ENCODE results near the gene ERG.

ERG gene

GRCh38 chr21:38503583-38503982 lies 5.3 kb upstream of the ERG start:
- DNase-seq (ENCODE audit: insufficient read length, low spot score) (no peak), FAIRE-seq (no peak)
- no peak for TF ChIP-seq SPI1 (IDR thresholded peaks at IDR 0.05; ENCODE audit: low read depth, low read length)
- no peak for TF ChIP-seq POLR2A (IDR thresholded peaks at IDR 0.05; ENCODE audit: low read depth, low read length)
- no peak for TF ChIP-seq POU2F2 (IDR thresholded peaks at IDR 0.05; ENCODE audit: low read depth, low read length)
- no peak for TF ChIP-seq TAF1 (IDR thresholded peaks at IDR 0.05; ENCODE audit: low read depth, low read length)
- no peak for TF ChIP-seq PAX5 (IDR thresholded peaks at IDR 0.05; ENCODE audit: insufficient read depth, low read length, severe bottlenecking)
- TF ChIP-seq POLR2AphosphoS5 (IDR thresholded peaks at IDR 0.05; ENCODE audit: low read depth, low read length), result no peak

DNA sequence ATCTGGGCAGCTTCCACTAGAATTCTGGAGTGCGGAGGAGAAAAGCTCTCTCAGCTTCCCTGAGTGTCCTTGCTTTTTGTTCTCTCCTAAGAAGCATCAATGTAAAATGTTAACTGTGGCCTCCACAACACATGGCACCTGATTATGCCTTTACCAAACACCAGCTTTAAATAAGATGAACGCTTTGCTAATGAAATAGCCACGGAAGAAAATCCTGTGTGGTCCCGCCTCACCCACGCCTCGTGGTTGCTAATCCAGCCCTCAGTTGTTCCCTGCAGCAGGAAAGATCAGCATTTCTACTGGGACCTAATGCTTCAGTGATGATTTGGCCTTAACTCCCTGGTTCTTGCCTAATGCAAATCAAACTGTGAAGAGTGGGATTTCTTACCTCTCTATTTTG lies 1.8 kb upstream of the ERG start:
- FAIRE-seq (no peak), DNase-seq (ENCODE audit: insufficient read length, low spot score) (no peak)
- TF ChIP-seq SPI1 (IDR thresholded peaks at IDR 0.05; ENCODE audit: low read depth, low read length) (no peak), TAF1 (IDR thresholded peaks at IDR 0.05; ENCODE audit: low read depth, low read length) (no peak), POU2F2 (IDR thresholded peaks at IDR 0.05; ENCODE audit: low read depth, low read length) (no peak)

DNA sequence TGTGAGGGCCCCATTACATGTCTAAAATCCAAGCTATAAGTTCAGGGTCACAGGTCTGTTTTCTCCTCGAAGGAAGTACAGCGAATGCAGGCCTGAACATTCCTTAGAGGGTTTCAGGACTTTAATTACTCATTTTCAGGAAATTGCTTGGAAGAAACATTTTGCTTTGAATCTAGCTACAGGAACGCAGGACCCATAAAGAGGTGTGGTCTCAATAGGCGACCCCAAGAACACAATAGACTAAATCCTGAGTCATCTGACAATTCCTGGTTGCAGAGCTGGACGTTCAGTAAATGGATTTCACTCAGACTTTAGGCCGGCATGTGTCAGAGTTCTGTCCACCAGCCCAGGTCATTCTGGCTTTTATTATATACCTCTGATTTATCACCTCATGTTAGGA lies 1.0 kb upstream of the ERG start:
- FAIRE-seq (no peak), DNase-seq (ENCODE audit: insufficient read length, low spot score) (no peak)
- TF ChIP-seq PAX5 (IDR thresholded peaks at IDR 0.05; ENCODE audit: insufficient read depth, low read length, severe bottlenecking) (no peak), TAF1 (IDR thresholded peaks at IDR 0.05; ENCODE audit: low read depth, low read length) (no peak), SPI1 (IDR thresholded peaks at IDR 0.05; ENCODE audit: low read depth, low read length) (no peak), POU2F2 (IDR thresholded peaks at IDR 0.05; ENCODE audit: low read depth, low read length) (no peak), POLR2AphosphoS5 (IDR thresholded peaks at IDR 0.05; ENCODE audit: low read depth, low read length) (no peak), POLR2A (IDR thresholded peaks at IDR 0.05; ENCODE audit: low read depth, low read length) (no peak)

DNA sequence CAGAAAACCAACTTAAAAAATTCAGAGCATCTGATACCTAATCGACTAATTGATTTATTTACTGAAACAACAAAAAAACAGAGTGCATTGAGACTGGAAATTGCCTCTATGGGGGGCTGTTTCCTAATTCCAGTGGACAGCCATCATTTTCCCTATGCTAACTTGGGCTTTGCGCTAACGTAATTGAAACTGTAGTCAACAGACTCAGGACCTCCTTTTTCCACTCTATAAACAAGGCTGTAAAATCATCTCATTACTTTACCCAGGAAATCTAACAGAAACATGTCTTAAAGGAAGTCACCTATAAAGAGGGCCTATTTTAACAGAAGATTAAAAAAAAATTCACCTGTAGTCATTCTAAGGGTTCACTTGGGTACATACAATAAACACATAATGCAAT lies 2.1 kb downstream of the ERG start:
- TF ChIP-seq TAF1 (IDR thresholded peaks at IDR 0.05; ENCODE audit: low read depth, low read length), result no peak
- TF ChIP-seq POU2F2 (IDR thresholded peaks at IDR 0.05; ENCODE audit: low read depth, low read length), result no peak
- no peak for TF ChIP-seq POLR2AphosphoS5 (IDR thresholded peaks at IDR 0.05; ENCODE audit: low read depth, low read length)
- TF ChIP-seq POLR2A (IDR thresholded peaks at IDR 0.05; ENCODE audit: low read depth, low read length), result no peak
- no peak for DNase-seq (ENCODE audit: insufficient read length, low spot score)
- FAIRE-seq, result no peak

DNA sequence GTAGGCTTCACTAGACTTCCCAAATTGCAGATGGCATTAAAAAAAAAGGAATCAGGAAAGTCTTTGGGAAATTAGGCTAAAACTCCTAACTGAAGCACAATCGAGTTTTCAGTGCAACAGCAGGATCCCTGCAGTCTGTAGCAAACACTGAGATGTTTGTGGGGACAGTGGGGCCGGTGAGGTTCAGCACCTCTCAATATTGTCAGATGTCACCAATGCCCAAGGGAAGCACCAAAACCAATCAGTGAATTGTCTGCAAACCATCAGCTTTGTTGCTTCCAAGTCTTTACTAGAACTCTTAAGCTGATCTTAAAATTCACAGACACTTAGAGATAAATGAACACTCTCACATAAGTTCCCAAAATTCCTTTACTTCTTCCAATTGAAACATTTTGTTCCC lies 2.6 kb downstream of the ERG start:
- DNase-seq (ENCODE audit: insufficient read length, low spot score), result no peak
- TF ChIP-seq POLR2A (IDR thresholded peaks at IDR 0.05; ENCODE audit: low read depth, low read length) (no peak), PAX5 (IDR thresholded peaks at IDR 0.05; ENCODE audit: insufficient read depth, low read length, severe bottlenecking) (no peak), SPI1 (IDR thresholded peaks at IDR 0.05; ENCODE audit: low read depth, low read length) (no peak), TAF1 (IDR thresholded peaks at IDR 0.05; ENCODE audit: low read depth, low read length) (no peak)

GRCh38 chr21:38495242-38495641 lies 3.0 kb downstream of the ERG start:
- TF ChIP-seq POLR2A (IDR thresholded peaks at IDR 0.05; ENCODE audit: low read depth, low read length), result no peak
- no peak for TF ChIP-seq POU2F2 (IDR thresholded peaks at IDR 0.05; ENCODE audit: low read depth, low read length)
- no peak for TF ChIP-seq POLR2AphosphoS5 (IDR thresholded peaks at IDR 0.05; ENCODE audit: low read depth, low read length)
- TF ChIP-seq SPI1 (IDR thresholded peaks at IDR 0.05; ENCODE audit: low read depth, low read length), result no peak
- TF ChIP-seq PAX5 (IDR thresholded peaks at IDR 0.05; ENCODE audit: insufficient read depth, low read length, severe bottlenecking), result no peak
- TF ChIP-seq TAF1 (IDR thresholded peaks at IDR 0.05; ENCODE audit: low read depth, low read length), result no peak
- FAIRE-seq, result no peak
- no peak for DNase-seq (ENCODE audit: insufficient read length, low spot score)

More for the DNA sequence above, 2.6 kb downstream of the ERG start:
- no peak for FAIRE-seq

DNA sequence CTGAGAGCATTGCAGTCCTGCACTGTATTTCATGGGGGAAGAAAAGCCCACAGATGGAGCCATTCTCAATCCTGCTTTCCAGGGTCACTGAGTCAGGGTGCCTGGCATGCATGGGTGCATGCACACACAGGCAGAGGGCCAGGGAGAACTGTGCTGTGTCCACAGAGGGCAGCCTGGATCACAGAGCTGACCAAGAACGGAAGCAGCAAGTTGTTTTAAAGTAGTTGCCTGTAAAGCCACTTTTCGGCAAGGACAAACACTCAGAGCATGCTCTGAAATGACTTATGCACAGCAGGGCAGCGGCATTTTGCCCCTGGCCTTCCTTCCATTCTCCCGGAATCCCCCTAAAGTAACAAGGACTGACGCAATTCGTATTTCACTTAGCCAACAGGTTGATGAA lies 3.6 kb downstream of the ERG start:
- DNase-seq (ENCODE audit: insufficient read length, low spot score) (no peak), FAIRE-seq (no peak)
- TF ChIP-seq POLR2A (IDR thresholded peaks at IDR 0.05; ENCODE audit: low read depth, low read length) (no peak), SPI1 (IDR thresholded peaks at IDR 0.05; ENCODE audit: low read depth, low read length) (no peak), TAF1 (IDR thresholded peaks at IDR 0.05; ENCODE audit: low read depth, low read length) (no peak), POLR2AphosphoS5 (IDR thresholded peaks at IDR 0.05; ENCODE audit: low read depth, low read length) (no peak), PAX5 (IDR thresholded peaks at IDR 0.05; ENCODE audit: insufficient read depth, low read length, severe bottlenecking) (no peak), POU2F2 (IDR thresholded peaks at IDR 0.05; ENCODE audit: low read depth, low read length) (no peak)

GRCh38 chr21:38494251-38494642 lies 4.0 kb downstream of the ERG start:
- DNase-seq (ENCODE audit: insufficient read length, low spot score) (no peak), FAIRE-seq (no peak)
- TF ChIP-seq POLR2A (IDR thresholded peaks at IDR 0.05; ENCODE audit: low read depth, low read length), result no peak
- TF ChIP-seq SPI1 (IDR thresholded peaks at IDR 0.05; ENCODE audit: low read depth, low read length), result no peak
- TF ChIP-seq POU2F2 (IDR thresholded peaks at IDR 0.05; ENCODE audit: low read depth, low read length), result no peak
- TF ChIP-seq POLR2AphosphoS5 (IDR thresholded peaks at IDR 0.05; ENCODE audit: low read depth, low read length), result no peak
- TF ChIP-seq TAF1 (IDR thresholded peaks at IDR 0.05; ENCODE audit: low read depth, low read length), result no peak
- no peak for TF ChIP-seq PAX5 (IDR thresholded peaks at IDR 0.05; ENCODE audit: insufficient read depth, low read length, severe bottlenecking)

GRCh38 chr21:38493549-38494250 lies 4.6 kb downstream of the ERG start:
- DNase-seq (ENCODE audit: insufficient read length, low spot score) (no peak), FAIRE-seq (no peak)

DNA sequence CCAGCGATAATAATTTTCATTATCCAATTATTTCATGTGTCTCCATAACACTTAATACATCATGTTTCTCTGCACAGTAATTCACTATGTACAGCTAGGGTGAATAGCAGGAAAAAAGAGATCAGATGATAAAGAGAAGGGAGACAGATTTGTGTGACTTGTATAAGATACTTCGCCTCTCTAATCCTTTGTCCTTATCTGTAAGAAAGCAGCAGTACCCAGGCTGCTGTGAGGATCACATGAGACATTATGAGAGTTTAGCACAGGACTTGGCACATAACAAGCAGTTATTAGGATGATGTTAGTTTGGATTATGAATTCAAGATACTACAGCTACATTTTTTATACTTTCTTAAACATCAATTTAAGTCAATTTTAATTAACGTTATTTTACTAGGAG lies 6.3 kb downstream of the ERG start:
- no peak for TF ChIP-seq POLR2AphosphoS5 (IDR thresholded peaks at IDR 0.05; ENCODE audit: low read depth, low read length)
- DNase-seq (ENCODE audit: insufficient read length, low spot score) (no peak), FAIRE-seq (no peak)

More at GRCh38 chr21:38493549-38494250, 4.6 kb downstream of the ERG start:
- TF ChIP-seq TAF1 (IDR thresholded peaks at IDR 0.05; ENCODE audit: low read depth, low read length) (no peak), SPI1 (IDR thresholded peaks at IDR 0.05; ENCODE audit: low read depth, low read length) (no peak), POU2F2 (IDR thresholded peaks at IDR 0.05; ENCODE audit: low read depth, low read length) (no peak), POLR2A (IDR thresholded peaks at IDR 0.05; ENCODE audit: low read depth, low read length) (no peak), POLR2AphosphoS5 (IDR thresholded peaks at IDR 0.05; ENCODE audit: low read depth, low read length) (no peak), PAX5 (IDR thresholded peaks at IDR 0.05; ENCODE audit: insufficient read depth, low read length, severe bottlenecking) (no peak)
